Activated CD8-positive, alpha-beta memory T cell treated with anti-CD3 and anti-CD28 coated beads for 1 hour (primary cell): ENCODE data around the gene STK4.

Experiments used
- DNase-seq, 2 donors: peaks; one replicate each; pipeline ENCODE4 v3.0.0-alpha.2; 2020; ENCODE audit warnings: low read depth in 1 of 2; ENCODE audit errors: extremely low read depth in 1 of 2

STK4 gene

DNA sequence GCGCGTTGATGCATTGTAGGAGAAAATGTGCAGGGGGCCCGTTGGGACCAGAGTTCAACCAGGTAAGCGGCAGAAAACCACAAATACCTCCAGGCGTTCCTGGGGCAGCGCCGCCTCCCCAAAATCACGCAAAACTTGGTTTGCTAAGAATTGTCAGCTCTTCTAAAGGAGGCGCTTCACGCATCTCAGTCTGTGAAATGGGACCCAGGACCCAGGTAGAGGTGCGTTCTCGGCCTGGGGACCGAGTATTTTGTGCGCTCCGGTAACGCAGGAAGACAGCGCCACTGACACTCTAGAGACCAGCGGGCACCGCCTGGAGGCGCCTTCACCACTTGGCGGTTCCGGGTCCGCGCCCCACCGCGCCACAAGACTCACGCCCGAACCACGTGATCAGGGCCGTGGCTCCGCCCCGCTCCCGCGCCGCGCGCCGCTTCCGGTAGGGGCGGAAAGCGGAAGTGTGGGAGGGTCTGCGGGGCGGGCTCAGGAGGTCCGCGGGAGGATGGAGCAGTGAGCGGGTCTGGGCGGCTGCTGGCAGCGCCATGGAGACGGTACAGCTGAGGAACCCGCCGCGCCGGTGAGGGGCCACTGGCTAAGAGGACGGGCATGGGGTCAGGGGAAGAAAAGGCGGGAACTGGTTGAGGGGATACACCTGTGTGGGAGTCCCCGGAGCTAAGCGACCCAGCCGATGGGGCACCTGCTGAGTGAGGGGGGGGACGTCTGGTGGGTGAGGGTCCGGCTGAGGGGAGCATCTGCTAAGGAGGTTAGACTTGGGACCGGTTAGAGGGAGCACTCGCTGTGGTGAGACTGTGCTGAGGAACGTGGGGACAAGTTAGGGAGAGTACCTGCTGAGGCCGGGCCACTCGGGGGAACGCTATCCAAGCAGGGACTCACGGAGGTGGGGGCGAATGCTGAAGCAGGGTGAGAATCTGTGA is at the start of gene STK4:
Gene STK4, plus strand, starts transcription at position 483 of the 932 bp plus-strand sequence. Its CDS starts 57 bp downstream, at position 540.
- DNase-seq: peak; percentile 84 to 92

DNA sequence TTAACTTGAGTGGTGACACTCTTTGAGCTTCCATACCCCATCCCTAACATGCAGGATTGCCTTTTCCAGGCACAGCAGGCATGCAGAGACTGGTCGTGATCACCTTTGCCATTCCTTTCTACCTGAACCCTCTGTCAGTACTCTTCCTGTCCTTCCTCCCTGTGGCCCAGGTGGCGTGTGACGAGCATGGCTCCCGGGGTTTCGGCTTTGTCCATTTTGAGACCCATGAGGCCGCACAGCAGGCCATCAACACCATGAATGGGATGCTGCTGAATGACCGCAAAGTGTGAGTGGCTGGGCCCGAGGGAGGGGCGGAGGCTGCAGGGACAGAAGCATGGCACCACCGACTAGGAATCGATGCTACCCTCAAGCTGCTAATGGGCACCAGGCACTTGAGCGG is 49.7 kb upstream of the STK4 start:
- DNase-seq: no peak

DNA sequence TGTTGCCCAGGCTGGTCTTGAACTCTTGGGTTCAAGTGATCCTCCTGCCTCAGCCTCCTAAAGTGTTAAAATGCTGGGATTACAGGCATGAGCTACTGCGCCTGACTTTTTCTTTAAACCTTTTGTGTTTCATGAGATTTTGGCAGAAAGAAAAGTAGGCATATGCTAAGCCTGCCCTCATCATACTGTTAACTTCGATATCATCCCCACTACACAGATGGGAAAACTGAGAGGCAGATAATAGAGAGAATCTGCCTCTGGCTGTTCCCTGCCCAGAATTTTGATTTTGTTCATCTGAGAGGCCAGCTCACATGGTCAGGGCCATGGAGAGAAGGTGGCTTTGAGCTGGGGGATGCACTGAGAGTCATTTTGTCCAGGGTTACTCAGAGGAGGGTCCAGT is 48.9 kb upstream of the STK4 start:
- no peak for DNase-seq

DNA sequence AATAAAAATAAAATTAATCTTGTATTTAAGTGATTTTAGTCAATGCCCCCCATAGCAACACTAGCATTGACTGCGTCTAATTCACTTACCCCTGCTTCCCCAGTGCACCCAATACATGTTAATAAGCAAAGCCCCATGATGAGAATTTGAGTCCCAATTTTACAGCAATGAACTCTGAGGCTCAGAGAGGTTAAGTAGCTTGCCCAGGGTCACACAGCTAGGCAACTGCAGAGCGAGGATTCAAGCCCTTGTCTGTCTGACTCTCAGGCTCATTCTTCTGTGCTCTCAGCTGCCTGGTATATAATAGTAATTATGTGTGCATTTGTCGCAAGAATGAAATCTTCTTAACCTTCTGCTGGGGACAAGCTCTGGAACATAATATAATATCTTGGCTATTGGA is 48.0 kb upstream of the STK4 start:
- no peak for DNase-seq

DNA sequence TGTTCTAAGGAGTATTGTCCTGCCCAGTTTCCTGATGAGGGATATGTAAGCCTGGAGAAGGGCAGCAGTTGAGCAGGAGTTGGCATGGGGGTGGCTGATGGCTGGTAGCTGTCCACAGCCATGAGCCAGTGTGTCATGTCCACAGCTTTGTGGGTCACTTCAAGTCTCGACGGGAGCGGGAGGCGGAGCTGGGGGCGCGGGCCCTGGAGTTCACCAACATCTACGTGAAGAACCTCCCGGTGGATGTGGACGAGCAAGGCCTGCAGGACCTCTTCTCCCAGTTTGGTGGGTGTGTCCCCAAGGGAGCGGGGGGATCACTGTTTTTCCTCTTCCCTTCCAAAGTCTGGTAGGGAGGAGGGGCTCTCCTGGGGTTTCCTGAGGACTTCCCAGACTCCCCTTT is 47.6 kb upstream of the STK4 start:
- no peak for DNase-seq

DNA sequence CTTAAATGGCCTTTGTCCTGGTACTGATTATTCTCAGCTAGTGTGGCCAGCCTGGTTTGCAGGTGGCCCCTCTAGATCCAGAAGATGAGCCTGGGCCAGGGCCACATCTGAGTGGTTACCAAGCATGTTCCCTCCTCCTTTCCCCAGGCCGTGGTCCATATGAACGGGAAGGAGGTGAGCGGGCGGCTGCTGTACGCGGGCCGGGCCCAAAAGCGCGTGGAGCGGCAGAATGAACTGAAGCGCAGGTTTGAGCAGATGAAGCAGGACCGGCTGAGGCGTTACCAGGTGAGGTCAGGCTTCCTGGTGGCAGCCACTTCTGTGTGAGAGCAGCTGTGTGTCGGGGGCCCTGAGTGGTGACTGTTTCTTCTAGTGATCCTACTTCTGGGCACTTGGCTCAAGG is 44.9 kb upstream of the STK4 start:
- DNase-seq: no peak

DNA sequence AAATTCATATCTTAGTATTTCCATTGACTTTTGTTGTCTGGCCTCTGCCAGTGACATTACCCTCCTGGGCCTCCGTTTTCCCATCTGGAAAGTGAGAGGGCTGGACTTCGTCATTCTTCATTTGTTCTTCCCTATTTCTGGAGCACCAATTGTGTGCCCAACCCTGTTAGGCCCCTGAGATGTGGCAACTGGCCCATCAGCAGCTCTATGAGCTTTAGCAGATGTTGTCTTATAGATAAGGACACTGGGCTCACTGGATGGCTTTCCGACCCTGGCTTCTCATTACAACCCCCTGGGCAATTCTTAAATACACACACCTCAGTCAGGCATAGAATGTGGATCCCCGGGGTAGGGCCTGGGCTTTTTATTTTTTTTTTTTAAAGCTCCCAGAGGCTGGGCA is 41.8 kb upstream of the STK4 start:
- DNase-seq: no peak

DNA sequence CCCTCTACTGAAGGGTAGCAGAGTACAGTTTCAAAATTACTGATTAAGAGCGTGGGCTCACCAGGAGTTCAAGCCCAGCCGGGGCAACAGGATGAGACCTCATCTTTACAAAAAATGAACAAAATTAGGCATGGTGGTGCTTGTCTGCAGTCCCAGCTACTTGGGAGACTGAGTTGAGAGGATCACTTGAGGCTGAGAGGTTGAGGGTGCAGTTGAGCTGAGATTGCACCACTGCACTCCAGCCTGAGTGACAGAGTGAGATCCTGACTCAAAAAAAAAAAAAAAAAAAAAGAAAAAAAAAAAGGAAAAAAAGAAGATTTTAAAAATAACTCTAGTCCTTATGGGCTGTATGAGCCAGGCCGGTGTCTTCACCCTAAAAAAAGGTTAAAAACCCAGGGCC is 37.7 kb upstream of the STK4 start:
- DNase-seq: no peak

DNA sequence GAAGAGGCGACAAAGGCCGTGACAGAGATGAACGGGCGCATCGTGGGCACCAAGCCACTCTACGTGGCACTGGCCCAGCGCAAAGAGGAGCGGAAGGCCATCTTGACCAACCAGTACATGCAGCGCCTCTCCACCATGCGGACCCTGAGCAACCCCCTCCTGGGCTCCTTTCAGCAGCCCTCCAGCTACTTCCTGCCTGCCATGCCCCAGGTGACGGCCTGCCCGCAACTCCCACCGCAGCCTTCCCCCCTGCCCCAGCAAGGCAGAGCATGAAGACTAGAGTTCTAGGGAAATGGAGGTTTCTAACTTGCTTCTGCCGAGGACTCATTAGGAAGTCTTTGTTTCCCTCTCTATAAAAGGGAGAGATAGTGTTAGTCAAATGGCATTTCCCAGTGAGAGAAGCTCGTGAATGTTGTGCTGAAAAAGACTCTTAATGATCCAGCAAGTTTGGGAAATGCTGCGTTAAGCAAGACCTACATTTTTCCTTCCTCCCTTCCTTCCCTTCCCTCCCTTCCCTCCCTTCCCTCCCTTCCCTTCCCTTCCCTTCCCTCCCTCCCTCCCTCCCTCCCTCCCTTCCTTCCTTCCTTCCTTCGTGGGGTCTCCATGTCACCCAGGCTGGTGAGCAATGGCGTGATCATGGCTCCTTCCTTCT is 35.7 kb upstream of the STK4 start:
- no peak for DNase-seq

DNA sequence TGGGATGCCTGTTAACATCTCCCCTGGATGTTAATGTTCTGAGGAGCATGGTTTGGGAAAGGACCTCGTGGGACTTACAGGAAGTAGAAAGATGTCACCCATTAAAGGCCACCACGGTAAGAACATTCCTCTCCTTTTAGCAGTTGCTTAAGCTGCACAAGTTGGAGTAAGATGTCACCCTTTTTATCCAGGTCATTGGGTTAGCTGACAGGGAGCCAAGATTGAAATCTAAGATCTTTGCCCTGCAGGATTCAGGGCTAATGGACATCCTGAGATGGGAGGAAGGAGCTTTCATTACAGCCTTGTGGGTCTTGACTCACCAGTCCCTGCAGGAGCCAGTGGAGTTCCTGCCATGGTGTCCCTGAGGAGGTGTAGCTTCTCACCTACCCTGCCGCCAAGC is 34.4 kb upstream of the STK4 start:
- DNase-seq: no peak

DNA sequence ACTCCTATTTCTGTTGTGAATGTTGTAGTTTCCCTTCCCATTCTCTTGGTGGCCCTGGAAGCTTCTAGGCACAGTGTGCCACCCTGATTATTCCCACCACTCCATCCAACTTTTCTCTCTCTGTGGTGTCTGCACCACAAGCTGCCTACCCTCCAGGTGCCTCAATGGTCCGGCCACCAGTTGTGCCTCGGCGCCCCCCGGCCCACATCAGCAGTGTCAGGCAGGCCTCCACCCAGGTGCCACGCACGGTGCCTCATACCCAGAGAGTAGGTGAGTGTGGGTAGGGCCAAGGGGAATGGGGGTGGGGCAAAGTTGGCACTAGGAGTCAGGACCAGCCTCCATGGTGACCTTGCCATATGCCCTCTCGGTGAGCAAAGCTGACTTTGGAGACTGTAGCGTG is 33.4 kb upstream of the STK4 start:
- DNase-seq: no peak

DNA sequence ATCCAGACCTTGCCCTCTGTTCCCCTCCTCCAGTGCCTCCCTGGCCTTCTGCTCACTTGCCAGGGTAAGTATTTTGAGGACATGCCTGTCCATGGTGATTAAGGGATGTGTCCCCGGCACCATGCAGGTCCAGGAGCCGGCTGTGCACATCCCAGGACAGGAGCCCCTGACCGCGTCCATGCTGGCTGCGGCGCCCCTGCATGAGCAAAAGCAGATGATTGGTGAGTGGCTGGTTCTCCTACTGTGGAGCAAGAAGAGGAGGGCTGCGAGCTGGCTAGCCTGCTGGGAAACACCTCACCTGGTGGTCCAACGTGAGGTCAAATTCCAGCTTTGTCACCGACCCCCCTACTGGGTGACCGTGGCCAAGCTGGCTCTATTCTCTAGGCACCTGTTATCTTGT is 29.8 kb upstream of the STK4 start:
- DNase-seq: no peak

DNA sequence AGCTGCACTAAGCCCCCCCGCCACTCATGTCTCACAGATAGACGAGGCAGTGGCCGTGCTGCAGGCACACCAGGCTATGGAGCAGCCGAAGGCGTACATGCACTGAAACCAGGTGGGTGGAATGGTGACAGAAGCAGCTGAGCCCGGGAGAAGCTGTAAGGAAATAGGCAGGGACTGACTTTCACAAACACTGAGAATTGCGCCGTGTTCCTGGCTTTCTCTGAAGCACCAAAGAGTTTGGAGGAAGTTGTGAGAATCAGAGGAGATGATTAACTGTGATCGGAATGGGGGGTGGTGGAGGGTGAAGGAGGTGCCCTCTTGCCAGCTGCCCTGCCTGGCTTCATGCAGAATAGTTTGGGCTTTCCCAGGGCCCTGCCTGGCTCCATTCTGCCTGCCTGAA is 27.7 kb upstream of the STK4 start:
- no peak for DNase-seq

DNA sequence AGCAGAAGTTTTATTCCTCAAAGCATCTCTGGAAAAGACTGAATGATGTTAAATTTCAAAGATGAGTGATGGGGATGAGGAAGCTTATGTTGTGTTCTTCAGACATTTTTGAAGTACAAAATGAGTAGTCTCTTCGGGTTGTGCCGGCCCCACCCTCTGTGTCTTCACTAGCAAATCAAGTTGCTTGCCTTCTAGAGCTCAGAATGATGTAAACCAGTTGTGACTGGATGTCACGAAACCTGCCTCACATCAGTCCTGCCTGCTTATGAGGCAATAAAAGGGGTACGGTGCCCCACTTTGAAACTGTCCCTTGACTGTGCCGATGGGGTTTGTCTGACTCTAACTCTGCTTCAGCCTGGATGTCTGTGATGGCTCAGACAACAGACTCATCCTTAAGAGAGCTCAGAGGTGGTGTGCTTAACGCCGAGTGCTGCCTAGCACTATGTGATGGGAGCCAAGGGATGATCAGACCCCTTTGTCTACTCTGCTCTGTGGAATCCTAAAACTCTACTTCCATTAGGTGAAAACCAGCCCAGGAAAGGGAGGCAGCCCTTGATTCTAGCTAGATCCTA is 25.1 kb upstream of the STK4 start:
- DNase-seq: no peak

DNA sequence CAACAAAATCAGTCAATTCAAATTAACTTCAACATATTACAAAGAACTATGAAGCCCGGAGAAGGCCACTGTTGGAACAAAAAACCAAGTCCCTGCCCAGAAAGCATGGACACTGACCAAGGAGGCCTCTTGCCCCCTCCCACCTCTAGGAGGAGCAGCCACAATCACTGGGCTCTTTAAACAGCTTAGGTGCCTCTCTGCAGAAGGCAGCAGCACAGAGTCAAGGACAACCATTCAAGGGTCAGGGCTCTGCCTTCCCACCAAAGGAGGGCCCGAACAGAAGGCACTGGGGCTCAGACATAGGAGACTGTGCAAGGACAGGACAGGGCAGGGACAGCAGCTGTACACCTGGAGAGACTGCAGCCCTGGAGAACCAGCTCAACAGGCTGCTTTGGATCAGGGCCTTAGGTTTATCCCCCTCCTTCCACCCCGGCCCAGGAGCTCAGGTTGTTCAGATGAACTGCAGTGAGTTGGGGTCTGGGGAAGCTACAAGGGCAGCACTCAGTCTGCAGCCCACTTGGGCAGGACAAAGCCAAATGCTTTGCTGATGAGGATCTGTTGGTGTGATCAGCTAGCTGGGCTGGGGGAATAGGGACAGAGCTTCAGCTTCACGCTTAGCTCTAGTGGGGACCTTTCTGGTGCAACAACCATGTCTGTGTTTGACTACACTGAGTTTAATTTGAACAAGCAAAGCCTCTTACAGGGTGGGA is 23.9 kb upstream of the STK4 start:
- DNase-seq: no peak

DNA sequence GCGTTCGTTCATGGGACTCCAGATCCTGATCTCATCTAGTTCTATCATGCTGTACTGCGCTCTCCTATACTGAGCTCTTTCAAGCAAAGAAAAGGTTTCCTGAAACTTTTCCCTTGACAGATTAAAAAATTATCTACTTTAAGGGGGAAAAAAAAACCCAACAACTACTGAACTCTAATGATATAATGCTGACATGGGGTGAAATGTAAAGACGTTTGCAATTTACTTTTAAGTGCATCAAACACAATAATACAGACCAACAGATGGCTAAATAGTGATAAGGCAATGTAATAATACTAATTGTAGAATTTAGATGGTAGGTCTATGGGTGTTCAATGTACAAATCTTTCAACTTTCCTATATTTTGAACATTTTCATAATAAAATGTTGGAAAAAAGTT is 22.5 kb upstream of the STK4 start:
- no peak for DNase-seq

DNA sequence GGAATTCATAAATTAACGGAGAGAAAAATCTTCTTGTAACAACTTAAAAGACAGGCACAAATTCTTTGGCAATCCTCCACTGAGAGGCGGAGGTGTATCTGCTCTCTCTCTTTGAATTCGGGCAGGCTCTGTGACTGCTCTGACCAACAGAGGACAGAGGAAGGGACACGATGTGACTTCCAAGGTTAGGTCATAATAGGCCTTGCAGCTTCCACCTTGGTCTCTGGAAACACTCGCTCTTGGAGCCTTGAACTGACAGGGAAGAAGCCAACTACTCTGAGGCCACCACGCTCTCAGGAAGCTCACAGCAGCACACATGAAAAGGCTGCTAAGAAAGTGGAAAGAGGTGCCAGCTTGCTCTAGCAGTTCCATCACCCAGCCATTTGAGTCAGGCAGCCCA is 21.1 kb upstream of the STK4 start:
- DNase-seq: no peak

DNA sequence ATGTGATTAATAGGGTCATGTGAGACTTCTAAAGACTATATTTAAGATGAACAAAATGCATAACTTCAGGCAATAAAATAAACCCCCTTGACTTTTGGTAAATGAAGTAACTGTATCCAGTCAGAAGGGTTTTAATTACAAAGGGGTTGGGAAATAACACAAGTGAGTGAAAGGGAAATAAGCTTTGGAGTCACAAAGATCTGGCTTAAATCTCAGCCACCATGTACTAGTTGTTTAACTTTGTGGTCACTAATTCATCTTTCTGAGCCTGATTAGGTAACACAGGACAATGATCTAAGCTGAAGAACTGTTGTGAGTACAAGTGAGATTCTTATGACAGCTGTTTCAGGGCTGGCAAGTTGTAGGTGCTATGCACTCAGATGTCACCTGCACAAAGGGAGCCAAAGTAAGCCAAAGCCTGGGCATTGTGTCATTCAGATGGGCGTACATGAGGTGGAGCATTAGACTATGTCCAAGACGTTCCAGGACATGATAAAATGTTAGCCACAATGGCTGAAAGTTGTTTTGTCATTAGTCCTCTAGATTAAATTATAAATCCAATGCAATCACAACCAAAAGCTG is 19.9 kb upstream of the STK4 start:
- DNase-seq: no peak

DNA sequence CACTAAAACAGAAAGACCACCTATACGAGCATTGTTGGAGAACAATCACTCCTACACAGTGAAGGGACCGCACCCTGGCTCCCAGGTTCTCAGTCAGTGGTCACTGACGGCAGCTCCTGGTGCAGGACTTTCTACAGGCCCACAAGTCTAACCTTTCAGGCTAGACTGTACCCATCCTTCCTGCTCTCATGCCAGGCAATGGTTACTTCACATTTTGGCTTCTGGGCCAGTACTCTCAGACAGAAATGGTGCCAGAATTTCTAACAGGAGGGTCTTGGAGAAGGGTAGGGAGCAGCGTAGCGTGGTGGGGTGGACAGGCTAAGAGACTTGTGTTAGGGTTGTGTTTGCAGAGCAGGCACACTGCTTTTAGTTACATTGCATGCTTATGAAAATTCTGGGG is 18.2 kb upstream of the STK4 start:
- DNase-seq: no peak

DNA sequence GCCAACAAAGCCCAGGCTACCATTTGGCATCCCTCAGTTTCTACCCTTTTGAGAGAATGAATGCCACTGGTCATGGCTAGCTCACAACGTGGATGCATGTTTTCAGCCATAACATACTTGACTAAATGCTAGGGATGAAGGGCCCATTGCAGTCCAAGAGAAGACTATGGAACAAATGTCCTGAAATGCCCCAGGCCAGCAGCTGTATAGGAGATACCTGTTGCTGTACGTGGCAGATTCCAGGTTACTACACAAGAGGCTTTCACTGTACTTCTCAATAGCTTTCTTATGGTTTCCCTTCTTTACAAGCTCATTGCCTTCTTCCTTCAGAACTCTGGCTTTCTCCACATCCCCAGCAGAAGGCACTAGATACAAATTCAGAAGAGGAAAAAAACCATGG is 17.8 kb upstream of the STK4 start:
- no peak for DNase-seq

DNA sequence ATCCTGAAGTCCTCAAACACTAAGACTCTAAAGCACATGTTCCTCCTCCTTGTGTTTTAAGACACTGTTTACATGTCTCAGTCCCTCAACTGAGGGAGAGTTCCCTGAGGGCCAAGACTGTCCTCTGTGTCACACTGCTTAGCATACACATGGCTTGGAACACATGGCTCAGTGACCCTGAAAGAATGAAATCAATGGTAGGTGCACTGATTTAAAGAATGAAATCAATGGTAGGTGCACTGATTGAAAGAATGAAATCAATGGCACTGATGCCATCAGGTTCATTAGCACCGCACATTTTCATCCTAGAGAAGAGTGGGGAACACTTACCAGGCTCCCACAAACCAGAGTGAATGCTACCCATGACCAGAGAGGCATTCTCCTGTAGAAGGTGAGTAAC is 15.9 kb upstream of the STK4 start:
- DNase-seq: no peak
